Measurements from ENCODE around the gene CAMK4.

CAMK4 gene

DNA sequence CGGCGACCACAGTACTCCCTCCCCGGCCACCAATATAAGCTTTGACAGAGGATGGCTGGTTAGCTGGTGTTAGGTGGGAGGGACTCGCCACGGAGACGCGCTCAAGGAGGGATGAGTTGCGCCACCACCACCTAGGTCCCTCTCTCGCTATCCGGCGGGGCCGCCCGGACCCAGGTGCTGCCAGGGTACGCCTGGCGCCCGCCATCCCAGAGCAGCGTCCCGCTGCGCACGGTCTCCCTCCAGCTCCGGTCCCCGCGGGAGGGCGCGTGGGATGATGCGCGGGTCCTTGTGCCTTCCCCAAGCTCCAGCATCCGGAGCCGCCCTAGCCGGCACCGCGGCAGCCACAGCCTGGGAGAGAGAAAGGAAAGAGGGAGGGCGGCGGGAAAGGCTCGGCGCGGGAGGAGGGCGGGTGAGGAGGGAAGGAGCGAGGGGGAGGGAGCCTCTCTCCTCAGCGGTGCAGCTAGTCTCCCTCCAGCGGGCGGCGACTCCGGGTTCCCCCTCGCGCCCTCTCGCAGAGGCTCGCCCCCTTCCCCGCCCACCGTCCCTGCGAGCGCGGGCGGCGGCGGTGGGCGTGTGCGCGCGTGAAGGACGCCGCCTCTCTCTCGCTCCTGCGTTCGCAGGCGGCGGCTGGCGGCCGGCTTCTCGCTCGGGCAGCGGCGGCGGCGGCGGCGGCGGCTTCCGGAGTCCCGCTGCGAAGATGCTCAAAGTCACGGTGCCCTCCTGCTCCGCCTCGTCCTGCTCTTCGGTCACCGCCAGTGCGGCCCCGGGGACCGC lies at the start of gene CAMK4:
Gene CAMK4 (plus strand): TSS at position 598 of the 774 bp plus-strand sequence. CDS start 100 bp downstream, at position 698.
- DNase-seq (ENCODE audit: low read depth in 2 of 2) = peak; percentile 44 to 50

DNA sequence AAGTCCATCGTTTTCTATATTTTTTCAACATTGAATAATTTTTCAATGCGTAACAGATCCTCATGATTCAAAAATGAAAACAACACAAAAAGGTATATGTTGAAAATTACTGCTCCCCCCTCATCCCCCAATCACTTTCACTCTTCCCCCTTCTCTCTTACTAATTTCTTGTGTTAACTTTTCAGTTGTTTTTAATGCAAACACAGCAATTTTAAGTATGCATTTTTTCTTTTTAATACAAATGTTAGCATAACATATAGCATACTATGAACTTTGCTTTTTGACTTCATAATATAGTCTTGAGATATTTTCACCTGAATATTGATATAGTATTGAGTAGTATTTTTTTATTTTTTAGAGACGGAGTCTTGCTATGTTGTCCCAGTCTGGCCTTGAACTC lies 41.1 kb upstream of the CAMK4 start:
- no peak for DNase-seq (ENCODE audit: low read depth in 2 of 2)

DNA sequence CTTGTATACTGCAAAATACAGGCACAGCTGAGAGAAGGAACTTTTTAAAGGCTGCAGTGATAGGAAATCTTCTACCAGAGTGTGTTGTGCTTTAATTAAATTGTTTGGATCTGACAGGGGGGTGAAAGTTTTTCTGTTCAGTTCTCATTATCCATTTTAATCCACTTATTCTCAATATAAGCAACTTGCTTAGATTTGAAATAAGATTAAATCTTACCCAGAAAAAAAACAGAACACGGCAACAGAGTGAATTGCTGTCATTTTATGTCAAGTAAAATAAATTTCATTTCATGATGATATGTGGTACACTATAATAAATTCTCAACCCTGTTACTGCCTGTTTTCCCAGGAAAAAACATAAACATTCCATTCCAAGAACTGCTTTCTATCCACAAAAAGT lies 37.1 kb upstream of the CAMK4 start:
- no peak for DNase-seq (ENCODE audit: low read depth in 2 of 2)

DNA sequence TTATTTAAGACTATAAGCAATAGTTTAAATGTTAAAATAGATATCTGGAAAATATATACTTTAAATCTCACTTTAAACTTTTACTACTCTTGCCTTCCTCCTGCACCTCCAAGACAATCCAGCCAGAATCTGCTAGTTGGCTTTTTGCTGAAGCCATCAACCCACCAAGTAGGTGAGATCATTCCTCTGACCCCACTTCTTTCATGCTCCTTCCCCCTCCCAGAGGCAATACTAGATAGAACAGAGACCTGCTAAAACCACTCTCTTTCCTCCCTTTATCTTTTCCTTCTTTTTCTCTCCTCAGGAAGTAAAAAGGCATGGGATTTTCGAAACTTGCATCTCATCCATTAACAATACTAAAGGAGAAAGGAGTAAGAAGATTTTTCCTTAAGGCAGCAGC lies 30.1 kb upstream of the CAMK4 start:
- no peak for DNase-seq (ENCODE audit: low read depth in 2 of 2)

DNA sequence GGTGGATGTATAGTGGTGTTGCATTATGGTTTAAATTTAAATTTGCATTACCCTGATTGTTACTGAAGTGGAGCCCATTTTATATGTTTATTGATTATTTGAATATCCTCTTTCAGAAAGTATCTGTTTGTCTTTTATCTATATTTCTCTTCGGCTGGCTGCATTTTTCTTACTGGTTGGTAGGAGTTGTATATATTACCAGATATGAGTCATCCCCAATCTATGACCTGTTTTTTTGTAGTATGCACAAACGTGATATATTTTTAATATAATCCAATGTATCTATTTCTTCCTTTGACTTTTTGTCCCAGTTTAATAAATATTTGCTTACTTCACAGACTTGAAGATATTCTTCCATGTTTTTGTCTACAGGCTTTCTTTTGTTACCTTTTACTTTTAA lies 29.3 kb upstream of the CAMK4 start:
- DNase-seq (ENCODE audit: low read depth in 2 of 2) = no peak

DNA sequence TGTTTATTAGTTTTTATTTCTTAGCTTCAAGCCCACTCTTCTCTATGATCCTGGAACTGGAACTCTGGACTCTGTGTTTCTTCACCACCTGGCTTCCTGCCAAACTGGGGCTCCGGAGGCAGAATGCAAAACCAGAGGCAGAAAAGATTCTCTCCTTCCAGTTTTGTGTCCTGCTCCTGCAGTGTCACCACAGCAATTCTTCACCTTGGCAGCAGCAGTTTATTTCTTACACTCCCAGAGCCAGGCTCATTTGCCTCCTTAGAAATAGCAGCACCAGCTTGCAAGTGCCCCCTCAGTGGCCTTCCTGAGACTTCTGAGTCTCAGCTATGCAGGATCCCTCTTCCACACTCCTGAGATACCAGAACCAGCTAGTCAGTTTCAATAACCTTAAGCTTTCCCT lies 26.7 kb upstream of the CAMK4 start:
- DNase-seq (ENCODE audit: low read depth in 2 of 2) = no peak

DNA sequence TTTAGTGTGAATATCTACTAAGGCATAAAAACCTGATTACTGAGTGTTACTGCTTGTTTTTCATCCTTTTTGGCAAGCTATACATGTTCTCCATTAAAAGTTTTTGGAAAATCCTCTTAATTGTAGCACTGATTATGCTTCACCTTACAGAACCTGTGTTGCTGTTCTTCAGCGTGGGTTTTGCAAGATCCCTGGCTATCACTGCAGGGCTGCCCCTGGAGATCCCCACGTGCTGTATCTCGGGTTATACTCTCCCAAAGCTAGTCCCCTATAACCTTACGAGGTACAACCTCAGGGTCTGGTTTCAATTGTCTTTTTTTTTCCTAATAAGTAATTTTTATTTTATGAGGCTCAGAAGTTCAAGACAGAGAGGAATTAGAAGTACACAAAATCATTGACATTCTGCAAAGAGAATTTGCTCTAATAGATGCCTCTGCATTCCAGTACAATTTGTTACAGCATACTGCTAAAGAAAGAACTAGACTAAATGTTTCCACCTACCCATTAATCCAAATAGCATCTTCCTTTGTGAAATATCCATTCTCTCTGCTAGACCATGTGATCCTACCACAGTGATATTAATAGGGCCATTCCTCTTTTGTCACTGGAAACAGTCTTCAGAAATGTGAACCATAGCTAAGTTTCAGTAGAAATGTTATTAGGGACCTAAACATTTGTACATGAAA lies 25.8 kb upstream of the CAMK4 start:
- no peak for DNase-seq (ENCODE audit: low read depth in 2 of 2)

DNA sequence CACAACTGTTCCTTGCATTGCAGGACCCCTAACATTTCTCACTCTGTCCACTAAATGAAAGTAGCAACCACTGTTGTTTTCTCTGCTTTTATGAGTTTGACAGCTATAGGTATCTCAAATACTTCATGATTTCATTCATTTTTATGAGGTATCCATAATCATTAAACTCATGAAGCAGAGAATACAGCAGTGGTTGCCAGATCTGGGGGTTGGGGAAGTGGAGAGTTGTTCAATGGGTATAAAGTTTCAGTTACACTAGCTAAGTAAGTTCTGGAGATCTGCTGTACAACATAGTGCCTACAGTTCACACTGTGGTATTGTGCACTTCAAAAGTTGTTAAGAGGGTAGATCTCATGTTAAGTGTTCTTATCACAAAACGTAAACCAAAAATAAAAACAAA lies 23.4 kb upstream of the CAMK4 start:
- DNase-seq (ENCODE audit: low read depth in 2 of 2) = no peak

DNA sequence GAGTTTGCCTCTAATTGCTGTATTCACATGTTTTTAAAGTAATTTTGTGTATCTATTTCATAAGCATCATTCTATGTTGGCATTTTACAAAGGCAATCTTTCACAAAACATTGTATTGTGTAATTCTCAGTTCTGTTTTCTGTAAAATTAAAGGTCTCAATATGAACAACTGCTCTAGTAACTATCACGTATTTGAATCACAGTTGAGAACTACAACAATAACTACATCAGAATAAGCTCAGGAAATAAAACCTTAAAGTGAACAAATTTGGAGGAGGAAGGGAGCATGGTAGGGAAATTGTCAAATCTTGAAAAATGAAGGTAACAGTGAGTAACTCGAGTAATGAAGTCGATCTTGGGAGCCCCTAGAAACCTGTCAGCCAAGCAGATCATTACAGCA lies 22.5 kb upstream of the CAMK4 start:
- DNase-seq (ENCODE audit: low read depth in 2 of 2) = no peak

DNA sequence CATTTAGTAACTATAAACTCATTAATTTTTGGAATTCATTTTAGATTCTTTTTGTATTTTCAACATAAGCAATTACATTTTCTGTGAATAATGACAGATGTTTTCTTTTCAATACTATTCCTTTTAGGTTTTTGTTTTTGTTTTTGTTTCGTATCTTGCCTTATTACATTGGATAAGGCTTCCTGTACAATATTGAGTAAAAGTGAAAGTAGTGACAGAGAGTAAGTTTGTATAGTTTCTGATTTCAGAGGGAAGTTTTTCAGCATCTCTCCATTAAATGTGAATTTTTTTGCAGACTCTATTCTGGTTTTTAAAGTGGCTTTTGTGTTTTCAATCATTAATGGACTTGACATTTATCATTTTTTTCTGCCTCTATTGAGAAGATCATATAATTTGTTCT lies 12.8 kb upstream of the CAMK4 start:
- no peak for DNase-seq (ENCODE audit: low read depth in 2 of 2)

DNA sequence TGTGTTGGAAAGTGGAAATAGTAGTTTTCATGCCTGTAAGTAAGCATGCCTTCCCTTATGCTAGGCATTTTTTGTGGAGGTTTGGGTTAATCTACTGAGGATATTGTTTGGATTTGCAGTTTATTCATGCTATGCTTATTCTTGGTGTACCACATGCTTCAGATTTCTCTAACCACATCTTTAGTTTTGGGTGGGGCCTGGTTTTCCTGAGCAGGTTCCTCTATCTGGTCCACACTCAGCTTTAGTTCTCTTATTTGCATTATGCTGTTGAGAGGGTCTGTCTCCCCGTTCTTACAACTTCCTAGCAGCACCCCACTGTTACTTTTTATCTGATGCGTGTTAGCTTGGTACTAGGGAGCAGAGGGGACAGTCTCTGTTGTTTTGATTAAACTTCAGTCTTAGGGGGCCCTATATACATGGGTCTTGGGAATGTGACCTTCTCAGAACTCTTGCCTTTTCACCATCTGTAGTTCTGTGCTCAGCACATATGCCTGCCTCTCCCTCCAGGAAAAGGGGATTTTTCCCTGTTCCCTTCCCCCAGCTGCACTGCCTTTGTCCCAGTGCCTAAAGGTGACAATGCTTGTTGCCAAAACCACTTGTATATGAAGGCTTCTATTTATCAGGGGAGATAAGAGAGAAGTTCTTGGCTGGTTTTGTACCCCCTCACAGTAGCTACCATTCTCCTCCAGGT lies 10.0 kb upstream of the CAMK4 start:
- DNase-seq (ENCODE audit: low read depth in 2 of 2) = no peak

DNA sequence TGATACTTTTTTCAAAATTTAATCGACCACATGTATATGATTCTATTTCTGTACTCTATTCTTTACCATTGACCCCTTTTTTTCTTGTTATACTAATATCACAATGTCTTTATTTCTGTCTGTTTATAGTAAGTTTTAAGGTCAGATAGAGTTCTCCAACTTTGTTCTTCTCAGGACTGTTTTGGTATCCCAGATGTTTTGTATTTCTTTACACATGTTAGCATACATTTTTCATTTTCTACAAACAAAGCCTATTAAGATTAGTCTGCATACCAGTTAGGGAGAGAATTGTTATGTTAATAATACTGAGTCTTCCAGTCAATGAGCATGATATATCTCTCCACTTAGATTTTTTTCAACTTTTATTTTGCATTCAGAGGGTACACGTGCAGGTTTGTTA lies 8.2 kb upstream of the CAMK4 start:
- DNase-seq (ENCODE audit: low read depth in 2 of 2) = no peak

DNA sequence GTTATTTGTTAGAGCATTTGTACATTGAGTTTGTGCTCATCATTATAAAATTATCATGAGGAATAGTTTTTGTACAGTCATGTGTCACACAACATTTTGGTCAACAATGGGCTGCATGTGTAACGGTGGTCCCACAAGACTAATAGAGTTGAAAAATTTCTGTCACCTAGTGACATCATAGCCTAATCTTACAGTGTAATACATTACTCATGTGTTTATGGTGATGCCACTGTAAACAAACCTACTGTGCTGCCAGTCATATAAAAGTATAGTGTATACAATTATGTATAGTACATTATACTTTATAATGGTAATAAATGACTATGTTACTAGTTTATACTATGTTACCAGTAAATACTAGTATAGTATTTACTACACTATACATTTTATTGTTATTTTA lies 3.0 kb upstream of the CAMK4 start:
- no peak for DNase-seq (ENCODE audit: low read depth in 2 of 2)

DNA sequence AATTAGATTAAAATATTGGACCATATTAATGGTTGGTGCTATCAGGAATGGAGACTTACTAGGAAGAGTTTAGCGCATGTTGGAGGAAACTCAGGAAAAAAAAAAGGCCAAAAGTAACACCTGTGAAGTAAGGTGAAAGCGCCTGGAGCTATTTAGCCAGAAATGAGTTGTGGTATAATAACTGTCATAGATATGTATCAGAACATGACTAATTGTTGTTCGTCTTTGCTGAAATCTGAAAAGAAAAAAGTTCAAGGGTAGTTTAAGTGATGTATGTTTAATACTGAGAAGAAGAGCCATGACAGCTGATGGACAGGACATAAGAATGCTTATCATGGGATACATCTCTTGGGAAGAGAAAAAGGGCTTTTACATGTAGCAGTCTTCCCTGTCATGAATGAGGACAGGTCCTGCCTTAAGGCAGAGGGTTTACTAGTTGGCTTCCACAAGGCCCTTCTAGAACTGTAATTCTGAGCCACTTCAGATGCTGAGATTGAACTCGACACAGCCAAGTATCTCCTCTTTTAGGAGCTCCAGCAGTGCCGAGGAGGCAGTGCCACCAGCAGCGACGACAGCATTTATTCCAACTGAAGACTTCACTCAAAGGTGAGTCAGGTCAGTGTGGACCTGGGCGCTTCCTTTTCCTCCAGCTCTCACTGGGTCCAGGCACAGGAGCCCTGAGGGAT lies 940 bp upstream of the CAMK4 start:
- DNase-seq (ENCODE audit: low read depth in 2 of 2) = no peak

DNA sequence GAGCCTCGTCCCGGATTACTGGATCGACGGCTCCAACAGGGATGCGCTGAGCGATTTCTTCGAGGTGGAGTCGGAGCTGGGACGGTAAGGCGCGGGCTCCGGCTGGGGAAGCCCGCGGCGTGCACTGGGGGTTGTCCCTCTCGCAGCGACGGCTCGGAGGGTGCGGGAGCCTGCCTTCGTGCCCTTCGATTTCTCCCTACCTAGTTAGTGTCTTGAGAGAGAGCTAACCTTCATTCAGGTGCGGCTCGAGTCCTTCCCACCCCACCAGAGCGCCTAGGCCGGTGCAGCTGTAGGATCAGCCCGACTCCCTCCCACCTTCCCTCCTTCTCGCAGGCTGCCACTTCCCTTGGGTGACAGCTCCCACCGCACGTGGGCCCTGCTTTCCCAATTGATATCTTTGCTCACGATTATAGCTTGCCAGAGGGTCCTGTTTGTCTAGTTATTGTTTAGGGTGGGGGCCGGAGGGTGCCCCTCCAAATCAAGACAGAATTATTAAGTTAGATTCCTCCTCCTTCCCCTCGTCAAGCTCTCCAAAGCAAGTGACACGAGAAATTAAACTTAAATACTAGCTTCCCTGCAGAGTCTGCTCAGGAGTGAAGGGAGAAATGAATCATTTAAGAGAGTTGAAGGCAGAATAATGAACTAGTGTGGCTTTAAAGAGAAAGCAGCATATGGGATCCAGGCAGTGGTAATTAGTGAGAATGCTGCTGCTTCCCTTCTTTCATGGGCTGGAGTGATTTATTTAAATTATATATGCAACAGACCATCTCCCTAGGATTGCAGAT lies 569 bp downstream of the CAMK4 start:
- peak in 1 of 2 donors; percentile 20 for DNase-seq (ENCODE audit: low read depth in 2 of 2)

DNA sequence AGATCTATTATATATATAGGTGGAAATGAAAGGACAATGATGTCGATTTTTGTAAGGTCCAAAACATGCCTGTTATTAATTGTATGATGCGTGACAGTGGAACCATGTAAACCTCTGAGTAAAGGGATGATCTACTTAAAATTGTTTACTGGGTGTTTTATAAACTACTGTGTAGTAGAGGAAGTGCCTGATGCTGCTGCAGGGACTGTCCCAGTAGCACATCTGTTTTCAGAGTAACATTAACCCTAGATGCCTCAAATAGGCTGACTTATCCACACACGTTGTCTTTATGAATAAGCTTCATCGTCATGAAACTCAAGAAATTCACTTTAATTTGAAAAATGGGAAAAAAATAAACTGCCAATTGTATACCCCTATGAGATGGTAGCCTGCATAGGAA lies 1.7 kb downstream of the CAMK4 start:
- DNase-seq (ENCODE audit: low read depth in 2 of 2) = no peak

DNA sequence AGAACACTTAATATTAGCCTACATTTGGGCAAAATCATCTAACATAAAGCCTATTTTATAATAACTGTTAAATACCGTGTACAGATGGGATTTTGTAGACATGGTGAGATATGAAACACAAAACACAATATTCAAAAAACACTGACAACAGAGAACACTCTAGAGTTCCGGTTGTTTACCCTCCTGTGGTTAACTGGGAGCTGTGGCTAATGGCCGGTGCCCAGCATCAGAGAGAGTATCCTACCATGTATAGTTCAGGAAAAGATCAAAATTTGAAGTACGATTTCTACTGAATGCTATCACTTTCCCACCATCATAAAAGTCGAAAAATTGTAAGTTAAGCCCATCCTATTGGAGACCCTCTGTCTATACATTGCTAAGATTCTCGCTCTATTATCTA lies 2.4 kb downstream of the CAMK4 start:
- DNase-seq (ENCODE audit: low read depth in 2 of 2) = no peak

DNA sequence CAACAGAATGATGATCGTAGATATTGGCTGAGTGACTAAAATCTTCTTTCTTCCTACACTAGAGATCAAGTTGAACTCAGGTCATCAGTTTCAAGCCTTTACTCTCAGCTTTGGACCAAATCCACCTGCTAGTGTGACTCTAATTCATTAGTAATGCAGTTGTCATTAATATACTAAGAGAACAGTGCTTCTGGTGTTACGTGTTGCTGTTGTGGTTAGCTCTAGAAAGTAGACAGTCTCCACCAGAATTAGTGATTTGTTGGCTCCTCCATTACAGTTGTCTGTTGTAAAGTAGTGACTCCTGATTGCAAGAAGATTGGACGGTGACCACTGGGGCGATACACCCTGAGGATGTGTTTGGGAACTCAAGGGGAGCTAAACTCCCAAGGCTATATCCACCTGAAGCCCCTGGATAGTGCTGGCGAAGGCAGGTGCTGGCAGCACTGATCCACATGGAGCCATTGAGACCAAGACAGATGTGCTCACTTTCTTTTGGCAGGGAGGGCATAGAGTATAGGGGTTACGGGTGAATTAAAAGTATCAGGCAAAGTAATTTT lies 3.1 kb downstream of the CAMK4 start:
- DNase-seq (ENCODE audit: low read depth in 2 of 2) = no peak

DNA sequence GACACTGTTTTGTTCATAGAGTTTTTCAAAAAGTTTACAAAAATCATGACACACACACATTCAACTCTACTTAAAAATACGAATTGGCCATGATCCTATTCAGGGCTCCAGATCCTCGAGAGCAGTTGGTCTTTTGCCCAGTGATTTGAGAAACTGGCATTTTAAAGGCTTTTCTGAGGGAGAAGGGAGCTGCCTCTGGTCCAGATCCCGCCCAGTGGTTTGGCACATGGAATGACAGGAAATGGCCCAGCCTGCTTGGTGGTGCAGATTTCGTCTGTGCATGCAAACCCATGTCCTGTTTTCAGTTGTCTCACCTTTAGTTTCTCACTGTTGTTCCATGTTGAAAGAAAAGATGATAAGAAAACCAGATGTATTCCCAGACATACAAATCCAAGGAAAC lies 3.6 kb downstream of the CAMK4 start:
- DNase-seq (ENCODE audit: low read depth in 2 of 2) = no peak

DNA sequence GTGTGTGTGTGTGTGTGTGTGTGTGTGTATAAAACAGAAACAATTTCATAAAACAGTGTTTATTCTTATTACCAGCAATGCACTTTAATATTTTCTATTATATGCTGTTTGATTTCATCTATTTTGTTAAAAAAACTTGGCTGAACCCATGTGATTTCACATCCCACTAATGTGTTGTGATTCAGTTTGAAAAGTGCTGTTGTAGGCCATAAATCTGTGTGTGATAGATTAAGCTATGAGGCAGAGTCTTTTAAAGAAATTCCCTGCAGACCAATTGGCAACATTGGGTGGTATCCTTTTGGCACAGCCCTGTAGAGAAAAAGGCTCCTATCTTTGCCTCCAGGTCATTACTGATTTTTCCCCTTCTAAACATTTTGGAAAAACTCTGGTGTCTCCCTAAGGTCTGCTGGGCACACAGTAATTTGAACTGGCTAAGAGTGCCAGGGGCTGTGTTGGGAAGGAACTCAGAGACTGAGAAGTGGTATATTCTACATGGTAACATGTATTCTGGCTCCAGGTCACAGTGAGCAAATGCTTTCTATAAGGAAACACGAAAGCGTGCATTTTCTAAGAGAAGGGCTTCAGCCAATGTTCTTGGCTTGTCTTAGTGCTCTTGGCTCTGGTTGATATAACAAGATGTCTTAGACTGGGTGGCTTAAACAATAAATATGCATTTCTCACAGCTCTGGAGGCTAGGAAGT lies 4.5 kb downstream of the CAMK4 start:
- DNase-seq (ENCODE audit: low read depth in 2 of 2) = no peak

All from activated CD4-positive, alpha-beta T cell treated with anti-CD3 and anti-CD28 coated beads for 24 hours (primary cell).